ENCODE measurements around the gene MCC.

The MCC gene

GRCh38 chr5:113197456-113198200, 290.6 kb downstream of the MCC start:
- no peak for TF ChIP-seq REST (IDR thresholded peaks at IDR 0.05; ENCODE audit: insufficient read depth in 1 of 2, low read depth in 2 of 2, low read length in 2 of 2)
- no peak for TF ChIP-seq POLR2AphosphoS5 (IDR thresholded peaks at IDR 0.05; ENCODE audit: low read depth, low read length)
- TF ChIP-seq SIN3A (IDR thresholded peaks at IDR 0.05; ENCODE audit: borderline replicate concordance, insufficient read depth, low read length): no peak
- TF ChIP-seq TAF1 (IDR thresholded peaks at IDR 0.05; ENCODE audit: borderline replicate concordance, insufficient read depth, low read length): no peak
- TF ChIP-seq FOXP2 (optimal IDR thresholded peaks at IDR 0.05; ENCODE audit: borderline replicate concordance, extremely low read depth, extremely low read length, insufficient read depth): no peak

GRCh38 chr5:113195771-113196170, 292.5 kb downstream of the MCC start:
- TF ChIP-seq REST (IDR thresholded peaks at IDR 0.05; ENCODE audit: insufficient read depth in 1 of 2, low read depth in 2 of 2, low read length in 2 of 2): no peak
- no peak for TF ChIP-seq POLR2AphosphoS5 (IDR thresholded peaks at IDR 0.05; ENCODE audit: low read depth, low read length)
- TF ChIP-seq SIN3A (IDR thresholded peaks at IDR 0.05; ENCODE audit: borderline replicate concordance, insufficient read depth, low read length): no peak
- no peak for TF ChIP-seq FOXP2 (optimal IDR thresholded peaks at IDR 0.05; ENCODE audit: borderline replicate concordance, extremely low read depth, extremely low read length, insufficient read depth)
- no peak for TF ChIP-seq TAF1 (IDR thresholded peaks at IDR 0.05; ENCODE audit: borderline replicate concordance, insufficient read depth, low read length)

GRCh38 chr5:113195251-113195650, 293.0 kb downstream of the MCC start:
- TF ChIP-seq REST (IDR thresholded peaks at IDR 0.05; ENCODE audit: insufficient read depth in 1 of 2, low read depth in 2 of 2, low read length in 2 of 2) (no peak), SIN3A (IDR thresholded peaks at IDR 0.05; ENCODE audit: borderline replicate concordance, insufficient read depth, low read length) (no peak), FOXP2 (optimal IDR thresholded peaks at IDR 0.05; ENCODE audit: borderline replicate concordance, extremely low read depth, extremely low read length, insufficient read depth) (no peak), POLR2AphosphoS5 (IDR thresholded peaks at IDR 0.05; ENCODE audit: low read depth, low read length) (no peak), TAF1 (IDR thresholded peaks at IDR 0.05; ENCODE audit: borderline replicate concordance, insufficient read depth, low read length) (no peak)

GRCh38 chr5:113194591-113194990, 293.7 kb downstream of the MCC start:
- no peak for TF ChIP-seq POLR2AphosphoS5 (IDR thresholded peaks at IDR 0.05; ENCODE audit: low read depth, low read length)
- no peak for TF ChIP-seq FOXP2 (optimal IDR thresholded peaks at IDR 0.05; ENCODE audit: borderline replicate concordance, extremely low read depth, extremely low read length, insufficient read depth)
- no peak for TF ChIP-seq TAF1 (IDR thresholded peaks at IDR 0.05; ENCODE audit: borderline replicate concordance, insufficient read depth, low read length)
- TF ChIP-seq REST (IDR thresholded peaks at IDR 0.05; ENCODE audit: insufficient read depth in 1 of 2, low read depth in 2 of 2, low read length in 2 of 2): no peak
